Esophagus squamous epithelium (tissue), 5 donors: ENCODE data around the gene TBC1D23. TPM values are rescaled to one million over a fixed set of nuclear protein-coding genes. Genes with fewer than 3 reads are reported as not detected.

Experiments
- DNase-seq: peaks from one replicate; lab custom pipeline; 2025; lab: John Stamatoyannopoulos, UW
- H3K27ac ChIP-seq, 4 donors: fragments of 200-600 bp; sonication (generic); one replicate each; pipeline ENCODE4 v1.5.1; 2016 to 2019; ENCODE audit warnings: mild to moderate bottlenecking in 1 of 4
- H3K27me3 ChIP-seq, 4 donors: fragments of 200-600 bp; sonication (generic); 1 replicate in 3 of 4; 2 replicates in 1 of 4; pipeline versions ENCODE4 v1.5.1 to v1.6.0; 2017 to 2021; ENCODE audit warnings: antibody characterized with exemption in 1 of 4
- H3K36me3 ChIP-seq, 3 donors: fragments of 200-600 bp; sonication (generic); one replicate each; pipeline ENCODE4 v1.5.1; 2016 to 2019
- H3K4me1 ChIP-seq, 3 donors: fragments of 200-600 bp; sonication (generic); one replicate each; pipeline ENCODE4 v1.5.1; 2017 to 2019
- H3K4me3 ChIP-seq, 4 donors: fragments of 200-600 bp; sonication (generic); 1 replicate in 3 of 4; 2 replicates in 1 of 4; pipeline ENCODE4 v1.5.1; 2016 to 2019; ENCODE audit warnings: mild to moderate bottlenecking in 2 of 4, moderate library complexity in 1 of 4
- H3K9me3 ChIP-seq, 3 donors: fragments of 200-600 bp; sonication (generic); one replicate each; pipeline ENCODE4 v1.5.1; 2016 to 2019
- CTCF ChIP-seq, 6 experiments: fragments of 450-650 bp in 4 of 6; fragments of 200-600 bp in 2 of 6; sonication (generic) in 2 of 6; IDR thresholded peaks; one replicate each; pipeline ENCODE4 v1.5.1; 2016 to 2019; ENCODE audit warnings: antibody characterized with exemption in 6 of 6, mild to moderate bottlenecking in 4 of 6, moderate library complexity in 4 of 6
- POLR2A ChIP-seq, 4 donors: fragments of 450-650 bp; IDR thresholded peaks; one replicate each; pipeline ENCODE4 v1.6.1; 2017; ENCODE audit warnings: antibody characterized with exemption in 4 of 4, mild to moderate bottlenecking in 4 of 4, moderate library complexity in 3 of 4
- WGBS, 2 donors: methylation state at CpG; one replicate each; pipeline ENCODE4 v1.1.5; 2018; 5-methylcytosine and 5-hydroxymethylcytosine counted together
- intact Hi-C: fragments of 100-400 bp; cut with DNase I; formaldehyde crosslinking; loops from one replicate; pipeline ENCODE4 v1.15.0; 2022
- total RNA-seq, 4 donors: library from RNA; depleted of rRNA; stranded (reverse); fragments of >200 nt; gene quantifications; one replicate each; pipeline ENCODE4 v1.1.0, GENCODE V29; 2016
- donor health status: DM: yes; HTN: yes; CAD: no.

Gene TBC1D23
- total RNA-seq, 4 donors from 2014 or later = 16.3 to 40.0 (median 32.1) TPM

GRCh38 chr3:100274361-100274760 lies 13.6 kb downstream of the TBC1D23 start:
- WGBS, 2 donors = 93% methylated on average over 5 of the region's 5 CpGs
- intact Hi-C loops = no loop called here
- no peaks in the 10 kb centered on the region for H3K9me3 ChIP-seq
- H3K27ac ChIP-seq = no peak overlapping the region
- no peak for TF ChIP-seq POLR2A (IDR thresholded peaks at IDR 0.05)
- TF ChIP-seq CTCF (IDR thresholded peaks at IDR 0.05) = no peak
- H3K4me1 ChIP-seq = peaks cover 0 to 19% (median 10%) of the 10 kb centered on the region in 3 donors
- no peaks in the 10 kb centered on the region for H3K36me3 ChIP-seq
- no peak overlapping the region for H3K4me3 ChIP-seq
- H3K27me3 ChIP-seq = no peaks in the 10 kb centered on the region
- no peak for DNase-seq

GRCh38 chr3:100277255-100277800 lies 16.5 kb downstream of the TBC1D23 start:
- no peak for TF ChIP-seq CTCF (IDR thresholded peaks at IDR 0.05)
- no peak for TF ChIP-seq POLR2A (IDR thresholded peaks at IDR 0.05)
- Histone ChIP-seq H3K4me3 (no peak overlapping the region), H3K4me1 (no peaks in the 10 kb centered on the region), H3K9me3 (no peaks in the 10 kb centered on the region), H3K27ac (no peak overlapping the region), H3K27me3 (no peaks in the 10 kb centered on the region), H3K36me3 (peaks cover 0 to 27% (median 2%) of the 10 kb centered on the region in 3 donors)
- no peak for DNase-seq
- intact Hi-C loops = no loop called here
- 52 to 73% methylated on average over 1 of the region's 1 CpG for WGBS, 2 donors

- H3K4me3 ChIP-seq = no peak overlapping the region
- 86 to 97% methylated on average over 2 of the region's 2 CpGs for WGBS, 2 donors
- intact Hi-C loops = no loop called here
- no peaks in the 10 kb centered on the region for H3K9me3 ChIP-seq
- no peaks in the 10 kb centered on the region for H3K4me1 ChIP-seq
- DNase-seq = no peak
- H3K27me3 ChIP-seq = no peaks in the 10 kb centered on the region
- no peak overlapping the region for H3K27ac ChIP-seq
- H3K36me3 ChIP-seq = peaks cover 0 to 42% (median 9%) of the 10 kb centered on the region in 3 donors
- no peak for TF ChIP-seq CTCF (IDR thresholded peaks at IDR 0.05)
- no peak for TF ChIP-seq POLR2A (IDR thresholded peaks at IDR 0.05)
Observed at GRCh38 chr3:100278910-100279309, 18.1 kb downstream of the TBC1D23 start.

- intact Hi-C loops = no loop called here
- no peak for DNase-seq
- Histone ChIP-seq H3K36me3 (peaks cover 0 to 92% (median 5%) of the 10 kb centered on the region in 3 donors), H3K27ac (no peak overlapping the region), H3K27me3 (no peaks in the 10 kb centered on the region), H3K4me3 (no peak overlapping the region), H3K9me3 (no peaks in the 10 kb centered on the region), H3K4me1 (no peaks in the 10 kb centered on the region)
- TF ChIP-seq POLR2A (IDR thresholded peaks at IDR 0.05) (no peak), CTCF (IDR thresholded peaks at IDR 0.05) (no peak)
Observed at GRCh38 chr3:100288288-100288894, 27.6 kb downstream of the TBC1D23 start.

- no peak overlapping the region for H3K27ac ChIP-seq
- no peak for DNase-seq
- H3K9me3 ChIP-seq = no peaks in the 10 kb centered on the region
- H3K27me3 ChIP-seq = no peaks in the 10 kb centered on the region
- intact Hi-C loops = no loop called here
- 81 to 86% methylated on average over 2 of the region's 2 CpGs for WGBS, 2 donors
- peaks cover 0 to 92% (median 5%) of the 10 kb centered on the region in 3 donors for H3K36me3 ChIP-seq
- H3K4me1 ChIP-seq = no peaks in the 10 kb centered on the region
- TF ChIP-seq POLR2A (IDR thresholded peaks at IDR 0.05) (no peak), CTCF (IDR thresholded peaks at IDR 0.05) (no peak)
- no peak overlapping the region for H3K4me3 ChIP-seq
Observed at GRCh38 chr3:100289339-100289738, 28.5 kb downstream of the TBC1D23 start.
